OCI-LY7 (cell line): ENCODE measurements around the gene PTAFR. TPM values are rescaled to one million over a fixed set of nuclear protein-coding genes. Genes with fewer than 3 reads are reported as not detected.

Source experiments
- BruUV-seq: library from RNA; stranded (reverse); fragments of 400-500 nt; replicated peaks from 2 replicates; lab custom pipeline; 2021; lab: Mats Ljungman, UMichigan
- CTCF ChIA-PET: fragments of 300-600 bp; sonication (Branson Sonifier 250); formaldehyde crosslinking; loops from one replicate; lab custom pipeline; 2022; ENCODE audit warnings: antibody characterized with exemption; ENCODE audit not compliant: unreplicated experiment; lab: Charles Lee
- POLR2A ChIA-PET: fragments of 300-600 bp; sonication (Branson Sonifier 250); formaldehyde crosslinking; loops from one replicate; lab custom pipeline; 2022; ENCODE audit warnings: antibody characterized with exemption; lab: Charles Lee
- DNase-seq: peaks from one replicate; pipeline ENCODE4 v3.0.0-alpha.2; 2015; ENCODE audit warnings: low spot score
- H2AFZ ChIP-seq: fragments of 200-600 bp; sonication (generic), shearing (Covaris generic); 2 replicates; pipeline ENCODE4 v1.6.1; 2014; ENCODE audit warnings: mild to moderate bottlenecking, antibody characterized with exemption, low read length, moderate library complexity
- H3K27ac ChIP-seq: fragments of 200-600 bp; sonication (generic); 2 replicates; pipeline ENCODE4 v1.5.1; 2014; ENCODE audit warnings: mixed run types, low read depth, mild to moderate bottlenecking, moderate library complexity, low read length, inconsistent platforms; ENCODE audit not compliant: poor library complexity, severe bottlenecking
- H3K36me3 ChIP-seq: fragments of 200-600 bp; sonication (generic); 2 replicates; pipeline ENCODE4 v1.6.1; 2014; ENCODE audit warnings: mild to moderate bottlenecking, antibody characterized with exemption, low read length, moderate library complexity, mixed read lengths; ENCODE audit not compliant: insufficient read depth
- H3K4me1 ChIP-seq: fragments of 200-600 bp; sonication (generic); 2 replicates; pipeline ENCODE4 v1.5.1; 2014; ENCODE audit warnings: mild to moderate bottlenecking, low read length; ENCODE audit not compliant: insufficient read depth, poor library complexity, severe bottlenecking
- H3K4me2 ChIP-seq: fragments of 200-600 bp; sonication (generic); 2 replicates; pipeline ENCODE4 v1.6.1; 2014; ENCODE audit warnings: mild to moderate bottlenecking, low read length
- H3K4me3 ChIP-seq: fragments of 200-600 bp; sonication (generic); 2 replicates; pipeline ENCODE4 v1.5.1; 2014; ENCODE audit warnings: mild to moderate bottlenecking, low read depth, low read length; ENCODE audit not compliant: poor library complexity, severe bottlenecking
- H3K79me2 ChIP-seq: fragments of 200-600 bp; sonication (generic); 2 replicates; pipeline ENCODE4 v1.6.1; 2016; ENCODE audit warnings: low read depth, mild to moderate bottlenecking, low read length, moderate library complexity, mixed read lengths; ENCODE audit not compliant: insufficient read depth
- H3K9me2 ChIP-seq: fragments of 200-600 bp; sonication (generic); 2 replicates; pipeline ENCODE4 v1.6.1; 2016; ENCODE audit warnings: mild to moderate bottlenecking, low read length, mixed read lengths; ENCODE audit not compliant: insufficient read depth
- H3K9me3 ChIP-seq: fragments of 200-600 bp; sonication (generic); 2 replicates; pipeline ENCODE4 v1.6.1; 2014; ENCODE audit warnings: mild to moderate bottlenecking, mixed run types, low read length, mixed read lengths
- H4K20me1 ChIP-seq: fragments of 200-600 bp; sonication (generic); 2 replicates; pipeline ENCODE4 v1.6.1; 2014; ENCODE audit warnings: mild to moderate bottlenecking, antibody characterized with exemption, low read length, moderate library complexity, mixed read lengths; ENCODE audit not compliant: insufficient read depth
- CTCF ChIP-seq: fragments of 200-600 bp; sonication (generic); conservative IDR thresholded peaks from 2 replicates; pipeline ENCODE4 v1.5.1; 2014; ENCODE audit warnings: mild to moderate bottlenecking, antibody characterized with exemption, low read length, moderate library complexity, mixed read lengths
- EZH2phosphoT487 ChIP-seq: fragments of 200-600 bp; sonication (generic); IDR thresholded peaks from 2 replicates; pipeline ENCODE4 v1.6.1; 2018; ENCODE audit warnings: low read depth, borderline replicate concordance, mild to moderate bottlenecking, mixed run types, antibody characterized with exemption, low read length, moderate library complexity, mixed read lengths
- intact Hi-C: fragments of 100-400 bp; cut with micrococcal nuclease; formaldehyde crosslinking; loops from one replicate; pipeline ENCODE4 v1.10.0; 2022; ENCODE audit not compliant: unreplicated experiment
- total RNA-seq, 2 experiments: library from RNA; depleted of rRNA in 1 of 2; stranded (reverse); fragments of >200 nt in 1 of 2; shearing (Covaris generic) in 1 of 2; gene quantifications; 2 replicates each; pipeline ENCODE4 v1.2.3, GENCODE V29; 2014 to 2022

Gene PTAFR
- total RNA-seq, 2 experiments from 2014 or later: 8.0 to 32.8 TPM

- no peaks in the 10 kb centered on the region for H3K9me2 ChIP-seq
- no peaks in the 10 kb centered on the region for H4K20me1 ChIP-seq
- peaks cover 40% of the 10 kb centered on the region for H3K36me3 ChIP-seq
- no peaks in the 10 kb centered on the region for H3K9me3 ChIP-seq
- ChIA-PET CTCF (interaction anchor here (1.6 kb wide), 1 partner anchor 8 kb away, joined by 6 read pairs; no protein-coding TSS in a partner anchor), POLR2A (interaction anchor here (0.7 to 2.1 kb wide), 4 partner anchors 8 to 31 kb away, joined by 3 to 8 read pairs (median 4); no protein-coding TSS in a partner anchor)
- H3K4me2 ChIP-seq: no peak overlapping the region
- BruUV-seq: no TSS peak
- peaks cover 34% of the 10 kb centered on the region; the same call in 1 of the 2 replicates for H3K79me2 ChIP-seq
- TF ChIP-seq EZH2phosphoT487: no peak
- TF ChIP-seq CTCF: no peak
- H3K27ac ChIP-seq: no peak overlapping the region
- H3K4me1 ChIP-seq: peaks cover 21% of the 10 kb centered on the region
- H3K4me3 ChIP-seq: no peak overlapping the region
- intact Hi-C loops: no loop called here
- H2AFZ ChIP-seq: no peak overlapping the region
- no peak for DNase-seq
These were observed 20.9 kb downstream of the PTAFR start for GRCh38 chr1:28155628-28156027.

- H3K4me2 ChIP-seq: no peak overlapping the region
- peaks cover 43% of the 10 kb centered on the region; the same call in 1 of the 2 replicates for H3K79me2 ChIP-seq
- H3K36me3 ChIP-seq: peaks cover 53% of the 10 kb centered on the region
- no peak overlapping the region for H2AFZ ChIP-seq
- ChIA-PET CTCF (no interaction called here), POLR2A (interaction anchor here (0.7 to 2.1 kb wide), 3 partner anchors 10 to 109 kb away, joined by 3 to 8 read pairs (median 6); no protein-coding TSS in a partner anchor)
- no peaks in the 10 kb centered on the region for H3K9me3 ChIP-seq
- peaks cover 28% of the 10 kb centered on the region for H3K4me1 ChIP-seq
- H3K4me3 ChIP-seq: no peak overlapping the region
- no TSS peak for BruUV-seq
- no peak for DNase-seq
- no peaks in the 10 kb centered on the region for H4K20me1 ChIP-seq
- H3K9me2 ChIP-seq: no peaks in the 10 kb centered on the region
- TF ChIP-seq EZH2phosphoT487 (no peak), CTCF (no peak)
- intact Hi-C loops: no loop called here
- H3K27ac ChIP-seq: no peak overlapping the region
These were observed 22.4 kb downstream of the PTAFR start for GRCh38 chr1:28154078-28154594.

GRCh38 chr1:28150125-28150780, 26.2 kb downstream of the PTAFR start:
- no peaks in the 10 kb centered on the region for H3K9me2 ChIP-seq
- peaks cover 54% of the 10 kb centered on the region for H3K36me3 ChIP-seq
- BruUV-seq: no TSS peak
- POLR2A ChIA-PET: interaction anchor here (0.5 to 7.7 kb wide), 5 partner anchors 11 to 891 kb away, joined by 3 to 65 read pairs (median 3); no protein-coding TSS in a partner anchor
- peaks cover 59% of the 10 kb centered on the region; the same call in 1 of the 2 replicates for H3K79me2 ChIP-seq
- no peak for TF ChIP-seq EZH2phosphoT487
- TF ChIP-seq CTCF: no peak
- H3K4me1 ChIP-seq: peaks cover 67% of the 10 kb centered on the region
- CTCF ChIA-PET: no interaction called here
- no peaks in the 10 kb centered on the region for H3K9me3 ChIP-seq
- no peak overlapping the region for H2AFZ ChIP-seq
- no peak overlapping the region for H3K27ac ChIP-seq
- no peaks in the 10 kb centered on the region for H4K20me1 ChIP-seq
- no peak for DNase-seq
- intact Hi-C loops: no loop called here
- H3K4me3 ChIP-seq: no peak overlapping the region
- H3K4me2 ChIP-seq: no peak overlapping the region
